Germinal center (tissue), 1 donor: ENCODE measurements around the gene CHST11.
A peak's percentile ranks its signal among the peaks of the same experiment; 100 is the strongest.

Source experiments
- DNase-seq: peaks from one replicate; pipeline ENCODE4 v3.0.0; 2012; ENCODE audit warnings: mixed read lengths, low spot score

The CHST11 gene

GRCh38 chr12:104673696-104674482 is 217.1 kb downstream of the CHST11 start:
- DNase-seq: no peak

GRCh38 chr12:104676636-104677035 is 219.9 kb downstream of the CHST11 start:
- DNase-seq: no peak

GRCh38 chr12:104677441-104678089 is 220.8 kb downstream of the CHST11 start:
- no peak for DNase-seq

GRCh38 chr12:104680070-104680469 is 223.3 kb downstream of the CHST11 start:
- DNase-seq: peak; percentile 54

- no peak for DNase-seq
Measured at GRCh38 chr12:104680491-104680890, 223.7 kb downstream of the CHST11 start.

- no peak for DNase-seq
Measured at GRCh38 chr12:104681012-104681690, 224.4 kb downstream of the CHST11 start.

- peak; percentile 53 for DNase-seq
Measured at GRCh38 chr12:104682790-104683279, 226.1 kb downstream of the CHST11 start.

- no peak for DNase-seq
Measured at GRCh38 chr12:104683831-104684503, 227.2 kb downstream of the CHST11 start.

GRCh38 chr12:104684884-104685283 is 228.1 kb downstream of the CHST11 start:
- no peak for DNase-seq

GRCh38 chr12:104685366-104685765 is 228.6 kb downstream of the CHST11 start:
- DNase-seq: no peak

- DNase-seq: no peak
Measured at GRCh38 chr12:104686196-104686595, 229.4 kb downstream of the CHST11 start.

GRCh38 chr12:104687823-104688573 is 231.2 kb downstream of the CHST11 start:
- DNase-seq: no peak

GRCh38 chr12:104689635-104690034 is 232.9 kb downstream of the CHST11 start:
- no peak for DNase-seq

- DNase-seq: peak; percentile 60
Measured at GRCh38 chr12:104691721-104692556, 235.2 kb downstream of the CHST11 start.

- DNase-seq: no peak
Measured at GRCh38 chr12:104692557-104693218, 235.9 kb downstream of the CHST11 start.

- no peak for DNase-seq
Measured at GRCh38 chr12:104693493-104693892, 236.7 kb downstream of the CHST11 start.

GRCh38 chr12:104694161-104694560 is 237.4 kb downstream of the CHST11 start:
- no peak for DNase-seq

GRCh38 chr12:104694711-104695110 is 238.0 kb downstream of the CHST11 start:
- no peak for DNase-seq

GRCh38 chr12:104695453-104696148 is 238.9 kb downstream of the CHST11 start:
- peak; percentile 48 for DNase-seq
